ENCODE measurements around the gene COL23A1.

The COL23A1 gene

GRCh38 chr5:178350361-178351220, 239.6 kb downstream of the COL23A1 start:
- Mint-ChIP-seq H3K4me3 (no peak overlapping the region), H3K36me3 (ENCODE audit: low read depth) (no peaks in the 10 kb centered on the region), H3K27me3 (peaks cover 5% of the 10 kb centered on the region), H3K9me3 (no peaks in the 10 kb centered on the region), H3K4me1 (ENCODE audit: low read depth) (no peaks in the 10 kb centered on the region), H3K27ac (no peak overlapping the region)

- Mint-ChIP-seq H3K9me3 (no peaks in the 10 kb centered on the region), H3K27ac (no peak overlapping the region), H3K4me3 (no peak overlapping the region), H3K36me3 (ENCODE audit: low read depth) (no peaks in the 10 kb centered on the region), H3K4me1 (ENCODE audit: low read depth) (no peaks in the 10 kb centered on the region), H3K27me3 (peaks cover 4% of the 10 kb centered on the region)
These were observed 240.4 kb downstream of the COL23A1 start for GRCh38 chr5:178349625-178350353.

GRCh38 chr5:178349075-178349511, 241.1 kb downstream of the COL23A1 start:
- Mint-ChIP-seq H3K9me3 (no peaks in the 10 kb centered on the region), H3K4me1 (ENCODE audit: low read depth) (no peaks in the 10 kb centered on the region), H3K27ac (no peak overlapping the region)

GRCh38 chr5:178348356-178349074, 241.7 kb downstream of the COL23A1 start:
- H3K4me1 Mint-ChIP-seq (ENCODE audit: low read depth), result no peaks in the 10 kb centered on the region
- no peak overlapping the region for H3K4me3 Mint-ChIP-seq
- no peak overlapping the region for H3K27ac Mint-ChIP-seq
- H3K27me3 Mint-ChIP-seq, result peaks cover 2% of the 10 kb centered on the region
- no peaks in the 10 kb centered on the region for H3K36me3 Mint-ChIP-seq (ENCODE audit: low read depth)
- no peaks in the 10 kb centered on the region for H3K9me3 Mint-ChIP-seq

More at GRCh38 chr5:178349075-178349511, 241.1 kb downstream of the COL23A1 start:
- no peak overlapping the region for H3K4me3 Mint-ChIP-seq
- peaks cover 4% of the 10 kb centered on the region for H3K27me3 Mint-ChIP-seq
- no peaks in the 10 kb centered on the region for H3K36me3 Mint-ChIP-seq (ENCODE audit: low read depth)

GRCh38 chr5:178347956-178348355, 242.2 kb downstream of the COL23A1 start:
- H3K4me1 Mint-ChIP-seq (ENCODE audit: low read depth), result no peaks in the 10 kb centered on the region
- H3K27ac Mint-ChIP-seq, result no peak overlapping the region
- H3K27me3 Mint-ChIP-seq, result no peaks in the 10 kb centered on the region
- no peaks in the 10 kb centered on the region for H3K9me3 Mint-ChIP-seq
- no peaks in the 10 kb centered on the region for H3K36me3 Mint-ChIP-seq (ENCODE audit: low read depth)
- H3K4me3 Mint-ChIP-seq, result no peak overlapping the region

GRCh38 chr5:178346607-178347334, 243.4 kb downstream of the COL23A1 start:
- H3K4me1 Mint-ChIP-seq (ENCODE audit: low read depth), result no peaks in the 10 kb centered on the region
- no peaks in the 10 kb centered on the region for H3K9me3 Mint-ChIP-seq
- no peak overlapping the region for H3K4me3 Mint-ChIP-seq
- no peak overlapping the region for H3K27ac Mint-ChIP-seq
- H3K36me3 Mint-ChIP-seq (ENCODE audit: low read depth), result no peaks in the 10 kb centered on the region
- no peaks in the 10 kb centered on the region for H3K27me3 Mint-ChIP-seq

GRCh38 chr5:178343306-178343705, 246.9 kb downstream of the COL23A1 start:
- no peaks in the 10 kb centered on the region for H3K4me1 Mint-ChIP-seq (ENCODE audit: low read depth)
- no peak overlapping the region for H3K4me3 Mint-ChIP-seq
- no peak overlapping the region for H3K27ac Mint-ChIP-seq
- H3K9me3 Mint-ChIP-seq, result no peaks in the 10 kb centered on the region
- H3K36me3 Mint-ChIP-seq (ENCODE audit: low read depth), result no peaks in the 10 kb centered on the region
- no peaks in the 10 kb centered on the region for H3K27me3 Mint-ChIP-seq

- Mint-ChIP-seq H3K4me3 (no peak overlapping the region), H3K9me3 (no peaks in the 10 kb centered on the region), H3K4me1 (ENCODE audit: low read depth) (no peaks in the 10 kb centered on the region), H3K27me3 (no peaks in the 10 kb centered on the region), H3K36me3 (ENCODE audit: low read depth) (no peaks in the 10 kb centered on the region), H3K27ac (no peak overlapping the region)
These were observed 248.4 kb downstream of the COL23A1 start for GRCh38 chr5:178341851-178342140.

GRCh38 chr5:178341091-178341850, 248.9 kb downstream of the COL23A1 start:
- Mint-ChIP-seq H3K36me3 (ENCODE audit: low read depth) (no peaks in the 10 kb centered on the region), H3K4me1 (ENCODE audit: low read depth) (no peaks in the 10 kb centered on the region), H3K4me3 (no peak overlapping the region), H3K27me3 (no peaks in the 10 kb centered on the region), H3K9me3 (no peaks in the 10 kb centered on the region), H3K27ac (no peak overlapping the region)

- Mint-ChIP-seq H3K4me1 (ENCODE audit: low read depth) (no peaks in the 10 kb centered on the region), H3K27ac (no peak overlapping the region), H3K36me3 (ENCODE audit: low read depth) (no peaks in the 10 kb centered on the region), H3K4me3 (no peak overlapping the region), H3K27me3 (no peaks in the 10 kb centered on the region), H3K9me3 (no peaks in the 10 kb centered on the region)
These were observed 249.6 kb downstream of the COL23A1 start for GRCh38 chr5:178340637-178341036.

GRCh38 chr5:178340187-178340586, 250.0 kb downstream of the COL23A1 start:
- Mint-ChIP-seq H3K27ac (no peak overlapping the region), H3K4me1 (ENCODE audit: low read depth) (no peaks in the 10 kb centered on the region), H3K4me3 (no peak overlapping the region), H3K9me3 (no peaks in the 10 kb centered on the region), H3K36me3 (ENCODE audit: low read depth) (no peaks in the 10 kb centered on the region), H3K27me3 (no peaks in the 10 kb centered on the region)

- H3K27ac Mint-ChIP-seq, result no peak overlapping the region
- H3K4me1 Mint-ChIP-seq (ENCODE audit: low read depth), result no peaks in the 10 kb centered on the region
- H3K27me3 Mint-ChIP-seq, result no peaks in the 10 kb centered on the region
- H3K9me3 Mint-ChIP-seq, result no peaks in the 10 kb centered on the region
- H3K4me3 Mint-ChIP-seq, result no peak overlapping the region
- no peaks in the 10 kb centered on the region for H3K36me3 Mint-ChIP-seq (ENCODE audit: low read depth)
These were observed 250.9 kb downstream of the COL23A1 start for GRCh38 chr5:178339272-178339671.

- H3K27ac Mint-ChIP-seq, result no peak overlapping the region
- H3K4me3 Mint-ChIP-seq, result no peak overlapping the region
- H3K27me3 Mint-ChIP-seq, result no peaks in the 10 kb centered on the region
- no peaks in the 10 kb centered on the region for H3K36me3 Mint-ChIP-seq (ENCODE audit: low read depth)
- no peaks in the 10 kb centered on the region for H3K9me3 Mint-ChIP-seq
- no peaks in the 10 kb centered on the region for H3K4me1 Mint-ChIP-seq (ENCODE audit: low read depth)
These were observed 251.4 kb downstream of the COL23A1 start for GRCh38 chr5:178338750-178339144.

GRCh38 chr5:178338126-178338749, 252.0 kb downstream of the COL23A1 start:
- Mint-ChIP-seq H3K36me3 (ENCODE audit: low read depth) (no peaks in the 10 kb centered on the region), H3K9me3 (no peaks in the 10 kb centered on the region), H3K4me3 (no peak overlapping the region), H3K27ac (no peak overlapping the region), H3K4me1 (ENCODE audit: low read depth) (no peaks in the 10 kb centered on the region), H3K27me3 (no peaks in the 10 kb centered on the region)
